Stomach (tissue), 9 donors: ENCODE data around the gene ASH1L. TPM values are rescaled to one million over a fixed set of nuclear protein-coding genes. Genes with fewer than 3 reads are reported as not detected.
A peak's percentile ranks its signal among the peaks of the same experiment; 100 is the strongest.
"Not testable (repeated sequence)": the region's sequence is repeated elsewhere in the genome, so short reads cannot be mapped to it uniquely, and the experiment has no call there.

Source experiments
- DNase-seq, 2 donors: peaks; one replicate each; pipeline versions ENCODE4 v3.0.0 to v3.0.0-alpha.2; 2013 to 2019
- H3K27ac ChIP-seq, 5 donors: fragments of 200-600 bp in 4 of 5; sonication (generic) in 4 of 5; one replicate each; pipeline ENCODE4 v1.5.1; 2013 to 2019; ENCODE audit warnings: mild to moderate bottlenecking in 1 of 5, moderate library complexity in 1 of 5
- H3K27me3 ChIP-seq, 3 donors: fragments of 200-600 bp; sonication (generic); one replicate each; pipeline ENCODE4 v1.5.1; 2017 to 2019; ENCODE audit warnings: mixed run types in 1 of 3
- H3K36me3 ChIP-seq, 4 donors: fragments of 200-600 bp; sonication (generic); 1 replicate in 3 of 4; 2 replicates in 1 of 4; pipeline ENCODE4 v1.5.1; 2016 to 2019
- H3K4me1 ChIP-seq, 4 donors: fragments of 200-600 bp; sonication (generic); one replicate each; pipeline ENCODE4 v1.5.1; 2016 to 2019
- H3K4me3 ChIP-seq, 4 donors: fragments of 200-600 bp; sonication (generic) in 3 of 4; one replicate each; pipeline ENCODE4 v1.5.1; 2016 to 2019; ENCODE audit warnings: mild to moderate bottlenecking in 1 of 4
- H3K9me3 ChIP-seq, 4 donors: fragments of 200-600 bp; sonication (generic); one replicate each; pipeline ENCODE4 v1.5.1; 2016 to 2019
- CTCF ChIP-seq, 7 experiments: fragments of 450-650 bp in 4 of 7; fragments of 200-600 bp in 3 of 7; sonication (generic) in 3 of 7; IDR thresholded peaks; one replicate each; pipeline ENCODE4 v1.5.1; 2016 to 2019; ENCODE audit warnings: antibody characterized with exemption in 7 of 7, control low read depth in 2 of 7, mild to moderate bottlenecking in 1 of 7
- EP300 ChIP-seq: sonication (generic); formaldehyde crosslinking; IDR thresholded peaks from one replicate; pipeline ENCODE4 v1.6.1; 2017; ENCODE audit warnings: antibody characterized with exemption
- POLR2A ChIP-seq, 4 donors: fragments of 450-650 bp; IDR thresholded peaks; one replicate each; pipeline ENCODE4 v1.6.1; 2016; ENCODE audit warnings: antibody characterized with exemption in 4 of 4, control low read depth in 2 of 4, mild to moderate bottlenecking in 1 of 4, moderate library complexity in 1 of 4
- POLR2AphosphoS5 ChIP-seq, 3 donors: sonication (generic); formaldehyde crosslinking; IDR thresholded peaks; one replicate each; pipeline ENCODE4 v1.6.1; 2016; ENCODE audit warnings: antibody characterized with exemption in 3 of 3
- WGBS, 5 donors: extraction: QIAGEN DNeasy Blood & Tissue Kit in 3 of 5; methylation state at CpG; one replicate each; pipeline versions ENCODE4 v1.1.5 to v1.1.7; 2013 to 2018; 5-methylcytosine and 5-hydroxymethylcytosine counted together
- intact Hi-C: fragments of 100-400 bp; cut with DNase I; formaldehyde crosslinking; loops from one replicate; pipeline ENCODE4 v1.15.1; 2023; ENCODE audit warnings: low total_unique reads
- polyA plus RNA-seq, 3 donors: library from polyadenylated mRNA; stranded (reverse); fragments of 200-250 nt; gene quantifications; one replicate each; pipeline ENCODE4 v1.2.3, GENCODE V29; 2013
- total RNA-seq, 5 donors: library from RNA; depleted of rRNA; stranded (reverse); fragments of >200 nt; gene quantifications; one replicate each; pipeline versions ENCODE4 v1.1.0 to v1.2.3, GENCODE V29; 2014 to 2016
- donor health status: healthy with polysubstance abuse.
- donor health status: Bipolar disorder and iron deficiency.
- donor health status: healthy.

Gene ASH1L
- total and polyA plus RNA-seq, 8 donors: 3.0 to 69.4 (median 34.3) TPM

GRCh38 chr1:155591770-155592169 lies 29.2 kb upstream of the ASH1L start:
- peak in 1 of 2 donors; percentile 81 for DNase-seq
- Histone ChIP-seq H3K27ac (no peak overlapping the region), H3K4me3 (no peak overlapping the region), H3K36me3 (no peaks in the 10 kb centered on the region), H3K9me3 (no peaks in the 10 kb centered on the region), H3K27me3 (no peaks in the 10 kb centered on the region), H3K4me1 (peaks cover 0 to 4% (median 0%) of the 10 kb centered on the region in 4 donors)
- 32 to 37% (median 36%) methylated on average over 6 of the region's 6 CpGs for WGBS, 5 donors
- intact Hi-C loops: loop anchor here (10.0 kb wide), 1 partner anchor 337 kb away; the partner anchor contains the start of gene ENTREP3
- TF ChIP-seq CTCF (IDR thresholded peaks at IDR 0.05) (peak in 5 of 7 experiments; percentile 20 to 54 (median 45)), EP300 (no peak)

GRCh38 chr1:155590516-155591247 lies 28.1 kb upstream of the ASH1L start:
- H3K4me1 ChIP-seq, H3K36me3 ChIP-seq, DNase-seq, H3K27ac ChIP-seq, H3K4me3 ChIP-seq, H3K9me3 ChIP-seq, H3K27me3 ChIP-seq: not testable (repeated sequence)
- WGBS, 5 donors: 91 to 94% (median 92%) methylated on average over 10 to 20 of the region's 20 CpGs
- intact Hi-C loops: loop anchor here (10.0 kb wide), 1 partner anchor 336 kb away; the partner anchor contains the start of gene ENTREP3

- H3K4me3 ChIP-seq, H3K4me1 ChIP-seq, DNase-seq, H3K27me3 ChIP-seq, intact Hi-C loops, H3K36me3 ChIP-seq, H3K9me3 ChIP-seq, H3K27ac ChIP-seq: not testable (repeated sequence)
- WGBS, 5 donors: 86 to 100% (median 89%) methylated on average over 2 to 3 of the region's 3 CpGs
Measured at GRCh38 chr1:155589282-155589681, 26.7 kb upstream of the ASH1L start.

GRCh38 chr1:155583846-155584245 lies 21.2 kb upstream of the ASH1L start:
- H3K4me3 ChIP-seq, DNase-seq, H3K27me3 ChIP-seq, H3K27ac ChIP-seq, intact Hi-C loops, H3K36me3 ChIP-seq, H3K9me3 ChIP-seq, H3K4me1 ChIP-seq: not testable (repeated sequence)
- WGBS, 5 donors: 87 to 95% (median 94%) methylated on average over 4 to 6 of the region's 6 CpGs

GRCh38 chr1:155575608-155576007 lies 13.0 kb upstream of the ASH1L start:
- H3K27ac ChIP-seq, DNase-seq, H3K9me3 ChIP-seq, H3K4me1 ChIP-seq, intact Hi-C loops, H3K27me3 ChIP-seq, H3K4me3 ChIP-seq: not testable (repeated sequence)
- peaks cover 0 to 17% (median 6%) of the 10 kb centered on the region in 4 donors for H3K36me3 ChIP-seq
- 96 to 100% (median 98%) methylated on average over 6 of the region's 6 CpGs for WGBS, 5 donors

GRCh38 chr1:155574077-155574476 lies 11.5 kb upstream of the ASH1L start:
- Histone ChIP-seq H3K27ac (no peak overlapping the region), H3K27me3 (no peaks in the 10 kb centered on the region), H3K4me1 (peaks cover 0 to 8% (median 2%) of the 10 kb centered on the region in 4 donors), H3K9me3 (no peaks in the 10 kb centered on the region), H3K36me3 (peaks cover 0 to 22% (median 11%) of the 10 kb centered on the region in 4 donors), H3K4me3 (no peak overlapping the region)
- 89 to 97% (median 91%) methylated on average over 3 of the region's 3 CpGs for WGBS, 5 donors
- intact Hi-C loops: no loop called here
- TF ChIP-seq EP300 (no peak), CTCF (IDR thresholded peaks at IDR 0.05) (no peak), POLR2A (IDR thresholded peaks at IDR 0.05) (no peak), POLR2AphosphoS5 (IDR thresholded peaks at IDR 0.05) (no peak)
- no peak for DNase-seq
